KG1 (cell line): ENCODE measurements around the gene ZNF516.

Experiments used
- DNase-seq: peaks from one replicate; lab custom pipeline; 2025; lab: John Stamatoyannopoulos, UW

The ZNF516 gene

DNA sequence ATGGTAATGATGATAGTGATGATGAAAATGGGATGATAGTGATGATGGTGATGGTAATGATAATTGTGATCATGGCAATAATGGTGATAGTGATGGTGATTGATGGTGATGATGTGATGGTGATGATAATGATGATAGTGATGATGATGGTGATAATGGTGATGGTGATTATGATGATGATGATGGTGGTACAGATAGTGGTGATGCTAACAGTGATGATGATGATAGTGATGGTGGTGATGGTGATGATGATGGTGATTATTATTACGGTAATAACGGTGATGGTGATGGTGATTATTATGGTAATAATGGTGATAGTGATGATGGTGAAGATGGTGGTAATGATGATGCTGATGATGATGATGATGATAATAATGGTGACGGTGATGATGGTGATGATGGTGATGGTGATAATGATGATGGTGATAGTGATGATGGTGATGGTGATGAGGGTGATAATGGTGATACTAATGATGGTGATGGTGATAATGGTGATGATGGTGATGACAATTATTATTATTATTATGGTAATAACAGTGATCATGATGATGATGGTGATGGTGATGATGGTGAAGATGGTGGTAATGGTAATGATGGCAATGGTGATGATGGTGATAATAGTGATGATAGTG lies 151.0 kb downstream of the ZNF516 start:
- no peak for DNase-seq

GRCh38 chr18:76340410-76340809 lies 154.6 kb downstream of the ZNF516 start:
- DNase-seq = no peak

DNA sequence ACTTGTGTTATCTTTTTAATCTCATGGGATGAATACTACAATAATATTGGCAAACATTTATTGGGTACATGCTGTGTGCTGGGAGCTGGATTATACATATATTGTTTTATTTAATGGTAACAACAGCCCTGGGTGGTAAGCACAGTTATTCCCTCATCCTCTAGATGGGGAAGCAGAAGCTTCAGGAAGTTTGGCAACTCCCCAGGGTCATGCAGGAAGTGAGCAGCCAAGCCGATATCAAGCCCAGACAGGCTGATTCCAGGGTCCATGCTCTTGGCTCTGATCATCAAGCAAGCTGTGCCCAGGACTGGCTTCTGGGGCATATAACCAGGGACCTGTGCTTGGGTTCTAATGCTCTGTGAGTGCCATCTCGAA lies 155.8 kb downstream of the ZNF516 start:
- no peak for DNase-seq

GRCh38 chr18:76338619-76339245 lies 156.3 kb downstream of the ZNF516 start:
- DNase-seq = no peak

DNA sequence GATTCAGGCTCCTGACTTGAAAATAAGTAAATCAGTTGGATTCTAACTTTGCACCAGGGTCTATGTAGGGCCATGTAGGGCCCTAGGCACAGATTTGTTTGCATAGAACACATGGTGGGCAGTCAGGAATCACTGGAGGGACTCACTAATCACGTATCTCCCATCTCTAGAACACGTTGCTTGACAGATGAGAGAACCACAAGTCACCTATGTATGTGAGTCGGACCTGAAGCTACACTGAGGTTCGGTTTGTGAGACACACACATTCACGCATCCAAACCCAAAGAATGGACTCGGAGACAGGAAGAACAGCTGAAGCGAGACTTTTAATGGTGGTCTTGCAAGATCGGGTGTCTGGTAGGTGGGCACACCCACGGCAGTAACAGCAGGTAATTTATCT lies 157.0 kb downstream of the ZNF516 start:
- DNase-seq = no peak

DNA sequence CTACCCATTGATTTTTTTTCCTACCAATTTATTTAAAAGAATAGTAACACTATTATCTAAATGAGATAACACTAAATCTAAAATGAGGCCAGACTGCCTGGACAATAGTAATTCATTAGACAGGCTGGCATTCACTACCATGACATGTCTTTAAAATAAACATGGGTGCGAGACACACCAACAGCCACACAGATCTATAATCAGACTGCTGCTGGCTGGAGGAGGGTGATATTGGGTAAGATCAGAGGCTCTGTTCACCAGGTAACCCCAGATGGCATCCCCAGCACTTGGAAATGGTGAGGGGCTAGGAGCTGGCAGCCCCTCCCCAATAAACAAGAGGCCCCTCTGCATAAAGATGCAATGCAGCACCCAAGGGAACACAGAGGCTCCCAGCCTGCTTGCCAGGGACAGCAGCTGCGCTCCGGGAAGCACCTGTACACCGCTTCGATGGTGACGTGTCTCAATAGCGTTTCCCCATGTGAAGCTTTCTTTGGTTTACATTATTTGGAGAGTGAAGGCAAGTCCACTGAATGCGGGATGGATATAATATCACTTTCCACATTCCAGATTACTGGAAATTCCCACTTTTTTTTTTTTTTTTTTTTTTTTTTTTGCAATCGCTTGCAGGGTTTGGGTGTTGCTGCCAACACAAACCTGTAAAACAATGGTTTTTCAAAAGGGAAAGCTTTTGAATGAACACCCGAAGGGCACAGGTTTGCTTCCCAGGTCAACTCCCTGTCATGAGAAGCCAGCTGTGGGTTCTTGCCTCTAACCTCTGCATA lies 159.0 kb downstream of the ZNF516 start:
- no peak for DNase-seq

DNA sequence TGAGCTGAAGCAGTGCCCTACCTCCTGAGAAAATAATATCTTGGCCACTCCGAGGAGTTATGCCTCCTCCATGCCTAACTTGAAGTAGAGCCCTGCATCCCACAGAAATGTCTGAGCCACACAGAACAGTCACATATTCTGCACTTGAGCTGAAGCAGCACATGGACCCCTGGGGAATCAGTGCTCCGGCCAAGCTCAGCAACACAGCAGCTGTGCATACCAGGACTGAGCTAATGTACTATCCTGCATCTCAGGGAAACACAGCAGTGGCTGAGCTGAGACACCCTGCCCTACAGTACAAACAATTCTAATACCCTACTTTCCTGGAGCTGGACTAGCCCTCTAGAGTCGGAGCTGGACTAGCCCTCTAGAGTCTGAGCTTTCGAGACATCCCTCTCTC lies 166.9 kb downstream of the ZNF516 start:
- DNase-seq = no peak

DNA sequence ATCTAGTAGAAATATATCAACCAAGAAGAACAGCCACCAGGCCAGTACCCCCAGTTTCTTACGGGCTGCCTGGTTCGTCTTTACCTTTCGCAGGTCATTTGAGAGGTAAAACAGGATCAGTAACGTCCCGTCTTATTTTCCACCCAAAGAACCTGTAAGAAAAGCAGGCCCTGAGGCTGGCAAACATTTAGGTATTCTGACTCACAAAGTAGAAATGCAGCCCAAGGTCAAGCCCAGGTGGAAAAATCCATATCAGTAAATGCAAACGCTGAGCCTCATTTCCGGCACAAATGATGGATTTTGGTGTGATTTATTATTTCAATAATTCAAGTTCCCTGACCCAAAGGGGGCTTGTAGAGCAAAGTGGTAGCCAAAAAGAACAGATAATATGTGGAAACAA lies 171.2 kb downstream of the ZNF516 start:
- DNase-seq = no peak

DNA sequence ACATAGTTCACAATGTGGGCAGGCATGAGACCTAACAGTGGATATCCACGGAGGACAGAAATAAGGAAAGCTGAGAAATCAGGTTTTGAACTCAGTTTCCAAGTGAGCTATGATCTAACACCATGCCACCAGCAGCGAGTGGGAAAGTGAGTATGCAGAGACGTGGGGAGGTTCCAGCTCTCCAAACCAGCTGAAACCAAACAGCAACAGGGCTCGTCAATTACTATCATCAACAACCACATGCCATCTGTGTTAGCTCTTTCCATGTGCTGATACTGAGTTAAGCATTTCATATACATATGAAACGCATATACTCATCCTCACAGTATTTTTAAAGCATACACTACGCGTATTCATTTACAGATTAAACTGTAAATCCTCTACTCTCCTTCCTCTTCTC lies 172.4 kb downstream of the ZNF516 start:
- no peak for DNase-seq

DNA sequence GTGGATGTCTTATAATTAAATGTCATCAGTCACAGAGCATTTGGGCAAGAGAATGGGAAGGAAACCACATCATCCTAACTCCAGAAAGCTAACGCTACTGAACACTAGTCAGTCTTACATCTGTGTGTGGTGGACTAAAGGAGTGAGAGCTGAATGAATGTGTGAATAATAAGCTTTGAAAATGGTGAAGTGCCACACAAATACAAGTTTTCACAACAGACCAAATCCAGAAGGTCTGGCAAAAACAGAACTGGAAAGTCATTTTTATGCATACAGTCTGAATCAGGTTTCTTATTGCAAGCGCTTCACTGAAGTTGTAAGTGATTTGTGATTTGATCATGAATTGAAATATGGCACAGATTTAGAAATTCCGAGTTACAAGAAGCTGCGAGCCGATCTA lies 175.7 kb downstream of the ZNF516 start:
- no peak for DNase-seq

GRCh38 chr18:76318607-76319006 lies 176.4 kb downstream of the ZNF516 start:
- DNase-seq = no peak

GRCh38 chr18:76317136-76317535 lies 177.9 kb downstream of the ZNF516 start:
- no peak for DNase-seq

DNA sequence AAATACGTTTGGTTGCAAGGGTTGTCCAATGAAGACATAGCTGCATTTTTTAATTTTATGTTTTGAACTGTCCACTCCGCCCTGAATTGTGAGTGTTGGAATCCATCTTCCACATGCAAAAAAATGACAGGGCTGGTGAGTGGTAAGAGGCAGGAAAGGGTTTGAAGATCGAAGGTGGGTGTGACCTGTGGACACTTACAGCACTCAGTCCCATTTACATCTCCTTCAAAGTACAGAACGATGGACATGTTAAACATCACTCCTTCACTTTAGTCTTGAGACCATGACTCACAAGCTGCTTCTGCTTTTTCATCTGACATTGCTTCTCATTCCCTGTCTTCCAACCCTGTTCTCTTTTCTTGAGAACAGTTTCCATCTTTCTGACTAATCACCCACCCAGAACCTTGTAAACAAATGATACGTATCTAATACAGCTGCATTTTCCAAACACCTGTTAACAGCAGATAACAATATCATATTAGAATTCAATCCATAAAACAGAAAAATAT lies 179.3 kb downstream of the ZNF516 start:
- no peak for DNase-seq

- DNase-seq = no peak
Observed at GRCh38 chr18:76314496-76314895, 180.5 kb downstream of the ZNF516 start.

GRCh38 chr18:76314015-76314414 lies 181.0 kb downstream of the ZNF516 start:
- DNase-seq = no peak
